EL (cell line): Measurements from ENCODE around the gene MRAP.
"Not testable (repeated sequence)": the region's sequence is repeated elsewhere in the genome, so short reads cannot be mapped to it uniquely, and the experiment has no call there.

Experiments used
- DNase-seq: peaks from one replicate; pipeline ENCODE4 v3.0.0-alpha.2; 2016

MRAP gene

GRCh38 chr21:32298658-32299081 lies at the start of gene MRAP:
MRAP (plus strand) TSS chr21:32298855; CDS start chr21:32298972, 117 bp downstream.
- DNase-seq, result no peak

- DNase-seq, result no peak
These were observed 49.0 kb upstream of the MRAP start for GRCh38 chr21:32249511-32250280.

GRCh38 chr21:32252136-32252535 lies 46.5 kb upstream of the MRAP start:
- DNase-seq, result no peak

GRCh38 chr21:32253215-32253641 lies 45.4 kb upstream of the MRAP start:
- DNase-seq, result peak; percentile 50

GRCh38 chr21:32256251-32256650 lies 42.4 kb upstream of the MRAP start:
- no peak for DNase-seq

GRCh38 chr21:32256873-32257620 lies 41.6 kb upstream of the MRAP start:
- peak; percentile 69 for DNase-seq

GRCh38 chr21:32257962-32258785 lies 40.5 kb upstream of the MRAP start:
- peak; percentile 75 for DNase-seq

GRCh38 chr21:32258786-32259048 lies 39.9 kb upstream of the MRAP start:
- not testable (repeated sequence) for DNase-seq

- DNase-seq, result no peak
These were observed 38.5 kb upstream of the MRAP start for GRCh38 chr21:32260130-32260529.

- no peak for DNase-seq
These were observed 36.7 kb upstream of the MRAP start for GRCh38 chr21:32261929-32262328.

- DNase-seq, result not testable (repeated sequence)
These were observed 33.3 kb upstream of the MRAP start for GRCh38 chr21:32265321-32265720.

GRCh38 chr21:32270748-32271147 lies 27.9 kb upstream of the MRAP start:
- no peak for DNase-seq

- DNase-seq, result no peak
These were observed 22.0 kb upstream of the MRAP start for GRCh38 chr21:32276671-32277070.

- peak; percentile 32 for DNase-seq
These were observed 20.6 kb upstream of the MRAP start for GRCh38 chr21:32278103-32278502.

GRCh38 chr21:32278518-32279376 lies 19.9 kb upstream of the MRAP start, which contains the start of gene MIS18A:
MIS18A (minus strand) TSS chr21:32279049; CDS start chr21:32279014, 35 bp downstream.
- peak; percentile 97 for DNase-seq

GRCh38 chr21:32279377-32279680 lies 19.3 kb upstream of the MRAP start:
- no peak for DNase-seq

GRCh38 chr21:32281531-32281930 lies 17.1 kb upstream of the MRAP start:
- peak; percentile 21 for DNase-seq

- DNase-seq, result no peak
These were observed 15.7 kb upstream of the MRAP start for GRCh38 chr21:32282992-32283391.

- DNase-seq, result no peak
These were observed 13.2 kb upstream of the MRAP start for GRCh38 chr21:32285476-32285875.

GRCh38 chr21:32297449-32297848 lies 1.2 kb upstream of the MRAP start:
- no peak for DNase-seq

GRCh38 chr21:32298148-32298559 lies 501 bp upstream of the MRAP start:
- no peak for DNase-seq

- DNase-seq, result no peak
These were observed 1.0 kb downstream of the MRAP start for GRCh38 chr21:32299695-32300094.
